Mucosa of stomach (tissue), 1 donor: ENCODE results near the gene LAS1L.
"Not testable (repeated sequence)": the region's sequence is repeated elsewhere in the genome, so short reads cannot be mapped to it uniquely, and the experiment has no call there.

Experiments used
- H3K27me3 ChIP-seq: one replicate; pipeline ENCODE4 v1.7.0; 2013; ENCODE audit warnings: mild to moderate bottlenecking, low read length; ENCODE audit not compliant: control insufficient read depth, insufficient read depth
- H3K36me3 ChIP-seq: one replicate; pipeline ENCODE4 v1.7.0; 2013; ENCODE audit warnings: low read length; ENCODE audit not compliant: control insufficient read depth, insufficient read depth
- H3K4me1 ChIP-seq: one replicate; pipeline ENCODE4 v1.7.0; 2013; ENCODE audit warnings: mild to moderate bottlenecking, low read length; ENCODE audit not compliant: control insufficient read depth, insufficient read depth
- H3K4me3 ChIP-seq: one replicate; pipeline ENCODE4 v1.7.0; 2013; ENCODE audit warnings: low read length
- H3K9ac ChIP-seq: one replicate; pipeline ENCODE4 v1.7.0; 2013; ENCODE audit warnings: mild to moderate bottlenecking, low read length, moderate library complexity
- H3K9me3 ChIP-seq: one replicate; pipeline ENCODE4 v1.7.0; 2013; ENCODE audit warnings: mild to moderate bottlenecking, low read length, moderate library complexity; ENCODE audit not compliant: control insufficient read depth
- donor health status: Pancreatic carcinoma.

LAS1L gene

GRCh38 chrX:65509400-65509799, 25.2 kb downstream of the LAS1L start:
- Histone ChIP-seq H3K9me3 (no peaks in the 10 kb centered on the region), H3K9ac (no peak overlapping the region), H3K27me3 (no peaks in the 10 kb centered on the region), H3K4me3 (no peak overlapping the region), H3K36me3 (no peaks in the 10 kb centered on the region), H3K4me1 (no peaks in the 10 kb centered on the region)

DNA sequence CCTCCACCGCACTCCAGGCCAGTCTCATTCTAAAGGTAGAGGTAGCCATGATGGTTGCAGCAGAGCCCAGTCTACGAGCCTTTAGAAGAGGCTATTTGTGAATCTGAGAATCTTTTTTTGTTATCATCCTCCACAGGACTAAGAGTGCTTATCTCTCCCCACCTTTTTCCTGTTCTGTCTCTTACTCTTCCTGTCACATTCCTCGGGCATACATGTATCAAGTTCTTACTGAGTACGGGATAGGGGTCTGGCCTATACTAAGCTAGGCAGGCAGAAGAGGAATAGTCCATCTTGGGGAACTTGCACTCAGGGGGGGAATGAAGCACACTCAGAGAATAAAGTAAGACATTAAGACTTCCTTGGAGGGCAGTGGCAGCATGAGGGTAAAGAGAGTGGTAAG, 25.7 kb downstream of the LAS1L start:
- no peaks in the 10 kb centered on the region for H3K27me3 ChIP-seq
- H3K36me3 ChIP-seq, result no peaks in the 10 kb centered on the region
- no peaks in the 10 kb centered on the region for H3K9me3 ChIP-seq
- no peak overlapping the region for H3K4me3 ChIP-seq
- H3K4me1 ChIP-seq, result no peaks in the 10 kb centered on the region
- no peak overlapping the region for H3K9ac ChIP-seq

- Histone ChIP-seq H3K4me3 (no peak overlapping the region), H3K9me3 (no peaks in the 10 kb centered on the region), H3K36me3 (no peaks in the 10 kb centered on the region), H3K9ac (no peak overlapping the region), H3K27me3 (no peaks in the 10 kb centered on the region), H3K4me1 (no peaks in the 10 kb centered on the region)
These were observed 32.0 kb downstream of the LAS1L start for GRCh38 chrX:65502618-65503017.

DNA sequence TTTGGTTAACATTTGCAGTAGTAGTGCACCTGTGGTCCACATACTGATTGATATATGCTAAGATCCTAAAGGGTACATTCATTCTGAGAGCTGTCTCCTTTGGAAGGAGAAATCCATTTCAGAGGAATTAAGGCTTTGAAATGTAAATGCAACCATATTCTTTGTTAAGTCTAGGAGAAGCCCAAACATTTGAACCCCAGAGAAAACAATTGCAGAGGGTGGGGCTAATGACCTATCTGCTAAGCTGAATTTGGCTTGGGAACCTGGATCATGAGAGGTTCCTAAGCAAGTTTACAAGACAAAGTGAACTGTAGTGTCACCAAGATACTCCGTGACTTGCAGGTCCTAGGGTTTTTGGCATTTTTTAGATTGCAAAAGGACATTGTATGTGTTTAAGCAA, 41.2 kb downstream of the LAS1L start:
- H3K9me3 ChIP-seq, result no peaks in the 10 kb centered on the region

DNA sequence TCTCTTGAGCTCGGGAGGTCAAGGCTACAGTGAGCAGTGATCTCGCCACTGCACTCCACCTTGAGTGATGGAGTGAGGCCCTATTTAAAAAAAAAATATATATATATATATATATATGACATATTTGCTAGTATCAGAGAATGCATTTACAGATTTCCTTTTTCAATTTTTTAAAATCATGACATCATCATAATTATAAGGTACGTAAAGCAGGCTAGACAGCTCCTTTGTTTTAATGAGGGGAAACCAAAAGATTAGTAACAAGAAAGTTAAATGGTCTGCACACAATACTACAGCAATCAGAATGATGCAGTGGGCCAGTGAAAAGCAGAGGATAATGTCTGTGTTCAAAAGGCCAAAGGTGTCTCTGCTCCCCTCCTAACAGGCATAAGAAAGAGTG, 43.0 kb downstream of the LAS1L start:
- Histone ChIP-seq H3K9ac (no peak overlapping the region), H3K9me3 (no peaks in the 10 kb centered on the region), H3K36me3 (no peaks in the 10 kb centered on the region), H3K27me3 (no peaks in the 10 kb centered on the region), H3K4me3 (no peak overlapping the region), H3K4me1 (no peaks in the 10 kb centered on the region)

More for the DNA sequence above, 41.2 kb downstream of the LAS1L start:
- Histone ChIP-seq H3K4me3 (no peak overlapping the region), H3K4me1 (no peaks in the 10 kb centered on the region), H3K27me3 (no peaks in the 10 kb centered on the region), H3K9ac (no peak overlapping the region), H3K36me3 (no peaks in the 10 kb centered on the region)

- no peaks in the 10 kb centered on the region for H3K9me3 ChIP-seq
- H3K36me3 ChIP-seq, result no peaks in the 10 kb centered on the region
- no peak overlapping the region for H3K9ac ChIP-seq
These were observed 46.1 kb downstream of the LAS1L start for GRCh38 chrX:65488495-65488894.

DNA sequence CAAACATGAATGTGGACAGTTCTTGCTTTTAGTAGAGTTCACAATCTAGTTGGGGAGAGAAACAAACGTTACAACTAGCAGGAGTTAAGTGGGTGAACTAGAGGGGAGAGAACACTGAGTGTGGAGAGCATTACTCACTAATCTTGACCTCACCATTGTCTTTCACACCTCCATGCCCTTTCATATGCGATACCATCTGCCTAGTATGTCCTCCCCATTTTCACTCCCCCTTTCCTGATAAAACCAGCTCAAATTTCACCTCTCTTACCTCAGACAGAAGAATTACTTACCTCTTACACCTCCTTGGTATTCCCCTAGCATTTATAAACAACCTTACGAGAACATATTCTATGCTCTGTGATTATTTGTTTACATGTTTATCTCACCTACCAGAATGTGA, 53.6 kb downstream of the LAS1L start:
- H3K9ac ChIP-seq, result no peak overlapping the region
- no peaks in the 10 kb centered on the region for H3K9me3 ChIP-seq
- no peaks in the 10 kb centered on the region for H3K27me3 ChIP-seq
- H3K4me3 ChIP-seq, result no peak overlapping the region
- H3K4me1 ChIP-seq, result no peaks in the 10 kb centered on the region
- no peaks in the 10 kb centered on the region for H3K36me3 ChIP-seq

More at GRCh38 chrX:65488495-65488894, 46.1 kb downstream of the LAS1L start:
- no peaks in the 10 kb centered on the region for H3K27me3 ChIP-seq
- no peak overlapping the region for H3K4me3 ChIP-seq
- no peaks in the 10 kb centered on the region for H3K4me1 ChIP-seq

GRCh38 chrX:65479102-65479501, 55.5 kb downstream of the LAS1L start:
- H3K4me3 ChIP-seq, H3K27me3 ChIP-seq, H3K9me3 ChIP-seq, H3K9ac ChIP-seq, H3K36me3 ChIP-seq, H3K4me1 ChIP-seq: not testable (repeated sequence)

DNA sequence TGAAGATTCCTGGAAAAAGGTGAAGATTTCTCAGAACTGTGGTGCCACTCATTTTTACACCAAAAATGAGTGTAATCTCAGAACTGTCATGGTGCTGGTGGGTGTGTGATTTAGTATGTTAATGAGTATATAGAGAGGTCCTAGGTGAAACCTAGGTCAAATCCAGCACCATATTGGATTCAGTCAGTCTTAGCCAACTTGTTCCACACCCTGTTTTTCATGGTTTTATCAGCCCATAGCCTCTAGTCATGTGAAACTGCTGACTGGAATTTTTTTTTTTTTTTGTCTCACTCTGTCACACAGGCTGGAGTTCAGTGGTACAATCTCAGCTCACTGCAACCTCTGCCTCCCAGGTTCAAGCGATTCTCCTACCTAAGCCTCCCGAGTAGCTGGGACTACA, 58.0 kb downstream of the LAS1L start:
- H3K4me3 ChIP-seq, result no peak overlapping the region
- no peaks in the 10 kb centered on the region for H3K4me1 ChIP-seq
- H3K9me3 ChIP-seq, result no peaks in the 10 kb centered on the region
- no peaks in the 10 kb centered on the region for H3K36me3 ChIP-seq
- no peaks in the 10 kb centered on the region for H3K27me3 ChIP-seq
- H3K9ac ChIP-seq, result no peak overlapping the region

DNA sequence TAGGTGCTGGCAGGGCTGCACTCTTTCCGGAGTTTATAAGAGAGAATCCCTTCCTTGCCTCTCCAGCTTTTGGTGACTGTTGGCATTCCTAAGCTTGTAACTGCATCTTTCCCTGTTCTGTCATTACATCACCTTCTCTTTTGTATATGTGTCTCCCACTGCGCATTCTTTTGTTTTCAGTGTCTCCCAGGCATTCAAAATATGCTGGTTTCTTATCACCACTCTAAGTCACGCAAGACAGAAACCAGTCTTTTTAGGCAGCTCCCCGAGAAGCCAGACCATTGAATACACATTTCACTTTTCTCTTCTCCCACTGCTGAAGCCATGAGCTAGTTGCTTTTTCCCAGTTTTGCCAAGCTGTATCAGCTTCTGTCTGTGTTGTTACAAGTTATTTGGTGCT, 71.0 kb downstream of the LAS1L start:
- no peaks in the 10 kb centered on the region for H3K4me1 ChIP-seq
- no peaks in the 10 kb centered on the region for H3K27me3 ChIP-seq
- H3K9ac ChIP-seq, result no peak overlapping the region
- H3K4me3 ChIP-seq, result no peak overlapping the region
- H3K36me3 ChIP-seq, result no peaks in the 10 kb centered on the region
- H3K9me3 ChIP-seq, result no peaks in the 10 kb centered on the region
